ENCODE measurements around the gene FABP6.
"Not testable (repeated sequence)": the region's sequence is repeated elsewhere in the genome, so short reads cannot be mapped to it uniquely, and the experiment has no call there.

Gene FABP6

DNA sequence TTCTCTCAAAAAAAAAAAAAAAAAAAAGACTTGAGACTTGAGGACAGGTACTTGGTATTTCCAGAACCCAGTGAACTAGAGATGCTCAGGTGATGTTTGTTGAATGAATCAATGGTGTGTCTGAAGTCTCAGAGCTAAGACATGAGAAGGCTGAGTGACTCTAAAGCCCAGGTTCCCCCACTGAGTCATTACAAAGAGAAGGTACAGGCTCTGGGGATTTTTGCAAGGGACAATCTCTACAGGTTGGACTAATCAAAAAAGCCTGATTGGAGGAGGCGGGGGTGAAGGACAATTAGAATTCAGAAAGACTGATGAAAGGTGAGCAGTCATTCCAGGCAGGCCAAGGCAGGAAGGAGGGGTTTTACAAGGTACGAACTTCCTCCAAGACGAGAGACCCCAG, 8.2 kb upstream of the FABP6 start:
- Histone ChIP-seq H3K9me3 (ENCODE audit: control insufficient read depth, insufficient read depth, low read depth, low read length) (no peaks in the 10 kb centered on the region), H3K9ac (ENCODE audit: low read length) (no peak overlapping the region), H3K27ac (ENCODE audit: low read depth, low read length) (no peak overlapping the region), H3K4me3 (ENCODE audit: low read depth, low read length) (no peak overlapping the region), H3K36me3 (ENCODE audit: control insufficient read depth, insufficient read depth, low read length) (no peaks in the 10 kb centered on the region), H3K27me3 (ENCODE audit: control insufficient read depth, insufficient read depth, low read length) (no peaks in the 10 kb centered on the region), H3K4me1 (ENCODE audit: control insufficient read depth, insufficient read depth, low read length) (no peaks in the 10 kb centered on the region)

DNA sequence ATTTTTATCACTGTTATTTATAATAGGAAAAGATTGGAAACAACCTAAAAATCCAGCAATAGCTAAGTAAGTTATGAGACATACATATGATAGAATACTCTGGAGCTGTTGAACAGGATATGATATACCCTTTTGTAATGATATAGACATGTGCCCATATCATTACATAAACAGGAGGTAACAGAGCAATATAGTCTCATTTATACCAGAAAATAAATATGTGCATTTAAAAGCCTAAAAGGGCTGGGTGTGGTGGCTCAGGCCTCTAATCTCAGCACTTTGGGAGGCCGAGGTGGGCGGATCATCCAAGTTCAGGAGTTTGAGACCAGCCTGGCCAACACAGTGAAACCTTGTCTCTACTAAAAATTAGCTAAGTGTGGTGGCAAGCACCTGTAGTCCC, 2.3 kb upstream of the FABP6 start:
- no peak overlapping the region for H3K9ac ChIP-seq (ENCODE audit: low read length)
- H3K27ac ChIP-seq (ENCODE audit: low read depth, low read length), result no peak overlapping the region
- H3K4me1 ChIP-seq (ENCODE audit: control insufficient read depth, insufficient read depth, low read length), result no peaks in the 10 kb centered on the region; the same call in 1 of the 2 replicates
- H3K4me3 ChIP-seq (ENCODE audit: low read depth, low read length), result no peak overlapping the region
- H3K36me3 ChIP-seq (ENCODE audit: control insufficient read depth, insufficient read depth, low read length), result no peaks in the 10 kb centered on the region
- H3K27me3 ChIP-seq (ENCODE audit: control insufficient read depth, insufficient read depth, low read length), result no peaks in the 10 kb centered on the region
- H3K9me3 ChIP-seq (ENCODE audit: control insufficient read depth, insufficient read depth, low read depth, low read length), result no peaks in the 10 kb centered on the region

DNA sequence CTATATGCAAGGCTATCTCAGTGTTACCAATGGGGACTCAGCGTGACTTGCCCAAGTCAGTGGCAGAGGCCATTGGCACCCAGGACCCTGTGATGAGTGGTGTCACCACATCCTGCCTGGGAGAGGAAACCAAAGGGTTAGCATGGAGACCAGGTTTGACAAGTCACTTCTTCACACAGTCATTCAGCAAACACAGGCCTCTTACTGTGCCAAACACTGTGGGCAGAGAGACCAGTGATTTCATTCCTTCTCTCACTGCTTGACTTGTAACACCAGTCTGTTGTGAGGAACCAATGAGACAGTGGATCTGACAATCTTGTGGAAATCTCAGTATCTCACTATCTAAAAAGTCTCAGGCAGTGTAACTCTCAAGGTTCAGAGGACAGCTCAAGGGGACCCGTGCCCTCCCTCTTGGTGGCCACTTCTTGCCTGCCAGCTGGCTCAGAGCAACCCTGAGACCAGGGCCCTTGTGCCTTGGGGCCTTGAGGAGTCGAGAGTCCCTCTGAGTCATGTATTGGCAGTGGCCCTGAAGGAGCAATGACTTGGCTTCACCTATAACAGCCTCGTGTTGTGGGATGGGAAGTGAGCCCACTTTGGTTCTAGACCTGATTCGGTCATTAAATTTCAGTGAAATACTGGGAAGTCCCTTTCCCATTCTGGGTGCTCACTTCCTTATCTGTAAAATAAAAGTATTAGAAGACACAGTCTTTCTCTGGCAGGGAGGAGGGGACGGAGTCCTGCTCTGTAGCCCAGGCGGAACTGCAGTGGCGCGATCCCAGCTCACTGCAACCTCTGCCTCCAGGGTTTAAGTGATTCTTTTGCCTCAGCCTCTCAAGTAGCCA, 1.6 kb downstream of the FABP6 start:
- no peak overlapping the region for H3K27ac ChIP-seq (ENCODE audit: low read depth, low read length)
- H3K27me3 ChIP-seq (ENCODE audit: control insufficient read depth, insufficient read depth, low read length), result no peaks in the 10 kb centered on the region

DNA sequence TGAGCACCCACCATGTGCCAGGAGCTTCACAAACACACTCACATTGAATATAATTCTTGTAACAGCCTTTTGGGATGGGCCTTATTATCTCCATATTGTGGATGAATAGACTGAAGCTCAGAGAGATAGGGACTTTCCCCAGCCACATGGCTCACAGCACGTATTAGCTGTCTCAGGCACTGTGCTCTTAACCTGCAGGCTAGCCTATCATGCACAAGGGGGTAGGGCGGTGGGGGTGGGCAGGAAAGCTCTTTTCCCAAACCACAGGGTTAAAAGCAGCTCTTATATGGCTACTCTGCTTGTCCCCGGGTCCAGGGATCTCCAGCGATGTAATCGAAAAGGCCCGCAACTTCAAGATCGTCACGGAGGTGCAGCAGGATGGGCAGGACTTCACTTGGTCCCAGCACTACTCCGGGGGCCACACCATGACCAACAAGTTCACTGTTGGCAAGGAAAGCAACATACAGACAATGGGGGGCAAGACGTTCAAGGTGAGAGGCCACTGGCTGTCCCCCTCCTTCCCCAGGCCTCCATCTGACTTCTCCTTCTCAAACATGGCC, 2.6 kb downstream of the FABP6 start:
- no peaks in the 10 kb centered on the region for H3K27me3 ChIP-seq (ENCODE audit: control insufficient read depth, insufficient read depth, low read length)
- H3K9me3 ChIP-seq (ENCODE audit: control insufficient read depth, insufficient read depth, low read depth, low read length), result 0 out of 2 replicates have a peak, but pooled peaks cover 4% of the 10 kb centered on the region
- H3K36me3 ChIP-seq (ENCODE audit: control insufficient read depth, insufficient read depth, low read length), result no peaks in the 10 kb centered on the region
- H3K4me3 ChIP-seq (ENCODE audit: low read depth, low read length), result no peak overlapping the region
- H3K27ac ChIP-seq (ENCODE audit: low read depth, low read length), result no peak overlapping the region
- no peaks in the 10 kb centered on the region for H3K4me1 ChIP-seq (ENCODE audit: control insufficient read depth, insufficient read depth, low read length)
- no peak overlapping the region for H3K9ac ChIP-seq (ENCODE audit: low read length)

More for the DNA sequence above, 1.6 kb downstream of the FABP6 start:
- 0 out of 2 replicates have a peak, but pooled peaks cover 4% of the 10 kb centered on the region for H3K9me3 ChIP-seq (ENCODE audit: control insufficient read depth, insufficient read depth, low read depth, low read length)
- no peak overlapping the region for H3K9ac ChIP-seq (ENCODE audit: low read length)
- no peaks in the 10 kb centered on the region; the same call in 1 of the 2 replicates for H3K4me1 ChIP-seq (ENCODE audit: control insufficient read depth, insufficient read depth, low read length)
- no peaks in the 10 kb centered on the region for H3K36me3 ChIP-seq (ENCODE audit: control insufficient read depth, insufficient read depth, low read length)
- no peak overlapping the region for H3K4me3 ChIP-seq (ENCODE audit: low read depth, low read length)

DNA sequence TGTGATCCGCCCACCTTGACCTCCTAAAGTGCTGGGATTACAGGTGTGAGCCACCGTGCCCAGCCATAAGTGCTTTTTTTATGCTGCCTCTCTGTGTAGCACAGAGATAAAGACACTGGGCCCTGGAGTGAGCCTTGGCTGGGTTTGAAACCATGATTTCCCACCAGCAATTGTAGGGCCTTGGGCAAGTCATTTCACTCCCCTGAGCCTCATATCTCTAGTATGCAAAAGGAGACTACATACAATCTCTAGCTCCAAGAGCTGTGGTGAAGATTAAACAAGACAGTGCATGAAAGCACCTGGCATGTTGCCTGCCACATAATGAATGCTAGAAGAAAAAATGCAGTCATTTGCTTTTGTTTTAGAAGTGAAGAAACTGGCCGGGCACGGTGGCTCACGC, 3.9 kb downstream of the FABP6 start:
- Histone ChIP-seq H3K27me3 (ENCODE audit: control insufficient read depth, insufficient read depth, low read length) (no peaks in the 10 kb centered on the region), H3K4me3 (ENCODE audit: low read depth, low read length) (no peak overlapping the region), H3K9ac (ENCODE audit: low read length) (no peak overlapping the region), H3K9me3 (ENCODE audit: control insufficient read depth, insufficient read depth, low read depth, low read length) (0 out of 2 replicates have a peak, but pooled peaks cover 4% of the 10 kb centered on the region), H3K27ac (ENCODE audit: low read depth, low read length) (no peak overlapping the region), H3K36me3 (ENCODE audit: control insufficient read depth, insufficient read depth, low read length) (no peaks in the 10 kb centered on the region), H3K4me1 (ENCODE audit: control insufficient read depth, insufficient read depth, low read length) (peaks cover 10% of the 10 kb centered on the region)

DNA sequence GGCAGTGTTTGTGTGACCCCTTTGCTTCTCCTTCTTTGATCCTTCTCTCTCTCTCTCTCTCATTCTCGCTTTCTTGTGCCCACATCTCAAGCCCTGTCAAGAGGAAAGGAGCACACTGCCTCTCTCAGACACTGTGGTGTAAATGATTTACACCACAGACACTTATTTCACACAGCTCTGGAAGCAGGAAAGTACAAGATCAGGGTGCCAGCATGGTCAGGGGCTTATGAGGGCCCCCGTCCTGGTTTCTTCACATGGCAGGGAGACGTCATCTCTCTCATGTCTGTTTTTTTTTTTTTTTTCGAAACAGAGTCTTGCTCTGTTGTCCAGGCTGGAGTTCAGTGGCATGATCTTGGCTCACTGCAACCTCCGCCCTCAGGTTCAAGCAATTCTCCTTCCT, 6.4 kb downstream of the FABP6 start:
- peaks cover 10% of the 10 kb centered on the region for H3K4me1 ChIP-seq (ENCODE audit: control insufficient read depth, insufficient read depth, low read length)
- H3K27me3 ChIP-seq (ENCODE audit: control insufficient read depth, insufficient read depth, low read length), result no peaks in the 10 kb centered on the region
- H3K9ac ChIP-seq (ENCODE audit: low read length), result no peak overlapping the region
- H3K4me3 ChIP-seq (ENCODE audit: low read depth, low read length), result no peak overlapping the region
- H3K27ac ChIP-seq (ENCODE audit: low read depth, low read length), result no peak overlapping the region
- H3K9me3 ChIP-seq (ENCODE audit: control insufficient read depth, insufficient read depth, low read depth, low read length), result 0 out of 2 replicates have a peak, but pooled peaks cover 4% of the 10 kb centered on the region
- no peaks in the 10 kb centered on the region for H3K36me3 ChIP-seq (ENCODE audit: control insufficient read depth, insufficient read depth, low read length)

DNA sequence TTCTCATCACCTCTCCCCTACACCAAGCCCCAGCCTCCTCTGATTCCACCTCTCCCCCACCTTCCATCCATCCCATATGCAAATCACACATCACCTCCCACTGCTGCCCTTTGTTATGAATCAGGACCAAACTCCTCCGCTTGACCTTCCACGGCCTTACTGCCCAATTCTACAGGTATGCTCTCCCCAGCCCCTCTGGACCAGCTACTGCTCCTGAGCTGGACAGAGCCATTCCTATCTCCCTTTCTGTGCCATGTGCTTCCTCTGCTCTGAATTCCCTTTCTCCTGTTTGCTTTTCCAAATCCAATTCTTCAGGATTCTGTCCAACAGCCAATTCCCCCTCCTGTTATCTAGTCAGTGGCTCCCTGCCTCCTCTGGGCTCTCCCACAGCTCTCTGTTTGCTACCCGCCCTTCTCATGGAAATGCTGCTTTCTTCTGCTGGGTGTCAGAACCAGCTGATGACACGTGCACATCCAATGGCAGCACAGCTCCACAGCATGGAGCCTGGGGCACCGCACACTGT, 8.3 kb downstream of the FABP6 start:
- no peak overlapping the region for H3K4me3 ChIP-seq (ENCODE audit: low read depth, low read length)
- H3K9ac ChIP-seq (ENCODE audit: low read length), result no peak overlapping the region
- 0 out of 2 replicates have a peak, but pooled peaks cover 4% of the 10 kb centered on the region for H3K9me3 ChIP-seq (ENCODE audit: control insufficient read depth, insufficient read depth, low read depth, low read length)
- H3K27ac ChIP-seq (ENCODE audit: low read depth, low read length), result no peak overlapping the region
- H3K27me3 ChIP-seq (ENCODE audit: control insufficient read depth, insufficient read depth, low read length), result no peaks in the 10 kb centered on the region
- peaks cover 10% of the 10 kb centered on the region for H3K4me1 ChIP-seq (ENCODE audit: control insufficient read depth, insufficient read depth, low read length)
- H3K36me3 ChIP-seq (ENCODE audit: control insufficient read depth, insufficient read depth, low read length), result no peaks in the 10 kb centered on the region

DNA sequence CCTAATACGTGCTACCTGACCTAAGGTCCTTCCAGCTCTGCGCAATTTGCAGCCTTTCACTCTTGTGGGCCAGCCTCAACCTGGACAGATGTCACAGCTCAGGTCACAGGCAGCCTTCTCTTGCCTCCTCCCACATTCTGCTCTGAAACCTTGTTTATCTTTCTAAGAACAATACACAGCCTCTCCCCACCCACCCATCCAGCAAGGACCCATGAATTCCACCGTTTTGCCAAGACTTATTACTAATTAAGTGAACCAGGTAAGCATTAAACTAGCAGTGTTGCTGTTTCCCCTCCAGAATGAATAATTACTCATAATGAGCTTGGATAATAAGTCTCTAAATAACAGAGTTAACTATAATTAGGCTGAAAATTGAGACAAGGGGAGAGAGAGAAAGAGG, 11.0 kb downstream of the FABP6 start:
- H3K27me3 ChIP-seq (ENCODE audit: control insufficient read depth, insufficient read depth, low read length), result no peaks in the 10 kb centered on the region
- no peaks in the 10 kb centered on the region for H3K36me3 ChIP-seq (ENCODE audit: control insufficient read depth, insufficient read depth, low read length)
- H3K9me3 ChIP-seq (ENCODE audit: control insufficient read depth, insufficient read depth, low read depth, low read length), result no peaks in the 10 kb centered on the region
- H3K9ac ChIP-seq (ENCODE audit: low read length), result no peak overlapping the region
- no peak overlapping the region for H3K4me3 ChIP-seq (ENCODE audit: low read depth, low read length)
- peaks cover 10% of the 10 kb centered on the region for H3K4me1 ChIP-seq (ENCODE audit: control insufficient read depth, insufficient read depth, low read length)
- H3K27ac ChIP-seq (ENCODE audit: low read depth, low read length), result no peak overlapping the region

DNA sequence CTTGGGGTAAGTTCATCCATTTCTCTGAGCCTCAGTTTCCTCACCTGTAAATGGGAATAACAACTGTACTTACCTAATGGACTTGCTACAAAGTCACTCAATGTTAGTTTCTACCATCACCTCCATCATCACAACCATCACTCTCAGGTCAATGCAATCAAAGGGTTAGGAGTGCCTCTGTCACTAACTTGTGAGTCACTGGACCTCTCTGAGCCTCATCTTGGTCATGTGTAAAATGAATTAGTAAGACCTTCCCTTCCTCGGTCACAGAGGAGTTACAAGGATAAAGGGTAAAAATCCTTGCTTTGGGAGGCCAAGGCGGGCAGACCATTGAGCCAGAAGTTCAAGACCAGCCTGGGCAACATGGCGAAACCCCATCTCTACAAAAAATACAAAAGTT, 12.8 kb downstream of the FABP6 start:
- Histone ChIP-seq H3K36me3 (ENCODE audit: control insufficient read depth, insufficient read depth, low read length) (no peaks in the 10 kb centered on the region), H3K9me3 (ENCODE audit: control insufficient read depth, insufficient read depth, low read depth, low read length) (no peaks in the 10 kb centered on the region), H3K4me3 (ENCODE audit: low read depth, low read length) (no peak overlapping the region), H3K9ac (ENCODE audit: low read length) (no peak overlapping the region), H3K4me1 (ENCODE audit: control insufficient read depth, insufficient read depth, low read length) (peaks cover 9% of the 10 kb centered on the region), H3K27ac (ENCODE audit: low read depth, low read length) (no peak overlapping the region), H3K27me3 (ENCODE audit: control insufficient read depth, insufficient read depth, low read length) (no peaks in the 10 kb centered on the region)

DNA sequence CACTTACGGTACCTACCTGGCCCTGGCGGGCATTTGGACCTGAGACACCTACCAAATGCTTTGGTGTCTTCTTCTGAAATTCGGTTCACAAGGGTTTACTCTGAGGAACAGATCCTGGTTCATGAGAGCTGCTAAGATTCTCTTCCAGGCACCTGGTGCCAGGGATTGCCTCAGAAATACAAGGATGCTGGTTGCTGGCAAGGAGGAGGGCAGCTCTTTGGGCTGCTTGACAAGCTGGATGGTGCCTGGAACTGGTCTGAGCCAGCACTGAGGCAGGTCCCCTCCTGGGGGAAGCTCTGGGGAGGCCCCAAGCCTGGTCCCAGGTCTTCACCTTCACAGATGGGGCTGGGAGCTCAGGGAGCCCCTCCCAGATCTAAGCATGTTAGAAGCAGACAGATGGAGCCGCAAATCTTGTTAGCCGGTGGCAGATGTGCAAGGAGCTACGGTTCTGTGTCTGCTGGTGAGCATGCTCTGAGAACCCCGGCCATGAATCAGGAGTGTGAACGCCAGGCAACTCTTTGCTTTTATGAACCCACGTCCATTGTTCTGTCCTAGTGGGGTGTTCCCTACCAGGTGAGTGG, 16.3 kb downstream of the FABP6 start:
- Histone ChIP-seq H3K9ac (ENCODE audit: low read length) (no peak overlapping the region), H3K9me3 (ENCODE audit: control insufficient read depth, insufficient read depth, low read depth, low read length) (no peaks in the 10 kb centered on the region), H3K4me3 (ENCODE audit: low read depth, low read length) (no peak overlapping the region), H3K27me3 (ENCODE audit: control insufficient read depth, insufficient read depth, low read length) (no peaks in the 10 kb centered on the region), H3K27ac (ENCODE audit: low read depth, low read length) (no peak overlapping the region), H3K4me1 (ENCODE audit: control insufficient read depth, insufficient read depth, low read length) (peaks cover 6% of the 10 kb centered on the region), H3K36me3 (ENCODE audit: control insufficient read depth, insufficient read depth, low read length) (no peaks in the 10 kb centered on the region)

DNA sequence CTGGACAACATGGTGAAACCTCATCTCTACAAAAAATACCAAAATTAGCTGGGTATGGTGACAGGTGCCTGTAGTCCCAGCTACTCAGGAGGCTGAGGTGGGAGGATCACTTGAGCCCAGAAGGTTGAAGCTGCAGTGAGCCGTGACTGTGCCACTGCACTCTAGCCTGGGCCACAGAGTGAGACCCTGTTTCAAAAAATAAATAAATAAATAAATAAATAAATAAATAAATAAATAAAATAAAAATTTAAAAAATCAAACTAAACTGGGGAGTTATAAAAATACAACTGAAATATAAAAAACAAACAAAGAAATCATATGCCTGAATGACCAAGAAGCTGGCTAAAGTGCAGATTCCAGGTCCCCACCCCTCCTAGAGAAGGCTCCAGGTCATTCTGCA, 20.3 kb downstream of the FABP6 start:
- H3K9ac ChIP-seq (ENCODE audit: low read length); H3K27me3 ChIP-seq (ENCODE audit: control insufficient read depth, insufficient read depth, low read length); H3K27ac ChIP-seq (ENCODE audit: low read depth, low read length); H3K4me1 ChIP-seq (ENCODE audit: control insufficient read depth, insufficient read depth, low read length); H3K9me3 ChIP-seq (ENCODE audit: control insufficient read depth, insufficient read depth, low read depth, low read length); H3K4me3 ChIP-seq (ENCODE audit: low read depth, low read length): not testable (repeated sequence)
- H3K36me3 ChIP-seq (ENCODE audit: control insufficient read depth, insufficient read depth, low read length), result peaks cover 28% of the 10 kb centered on the region
